Kasumi-1 (cell line): Measurements from ENCODE around the gene PRDM1.

Experiments
- DNase-seq, 2 experiments: peaks; one replicate each; lab custom pipeline; 2025; lab: John Stamatoyannopoulos, UW

PRDM1 gene

DNA sequence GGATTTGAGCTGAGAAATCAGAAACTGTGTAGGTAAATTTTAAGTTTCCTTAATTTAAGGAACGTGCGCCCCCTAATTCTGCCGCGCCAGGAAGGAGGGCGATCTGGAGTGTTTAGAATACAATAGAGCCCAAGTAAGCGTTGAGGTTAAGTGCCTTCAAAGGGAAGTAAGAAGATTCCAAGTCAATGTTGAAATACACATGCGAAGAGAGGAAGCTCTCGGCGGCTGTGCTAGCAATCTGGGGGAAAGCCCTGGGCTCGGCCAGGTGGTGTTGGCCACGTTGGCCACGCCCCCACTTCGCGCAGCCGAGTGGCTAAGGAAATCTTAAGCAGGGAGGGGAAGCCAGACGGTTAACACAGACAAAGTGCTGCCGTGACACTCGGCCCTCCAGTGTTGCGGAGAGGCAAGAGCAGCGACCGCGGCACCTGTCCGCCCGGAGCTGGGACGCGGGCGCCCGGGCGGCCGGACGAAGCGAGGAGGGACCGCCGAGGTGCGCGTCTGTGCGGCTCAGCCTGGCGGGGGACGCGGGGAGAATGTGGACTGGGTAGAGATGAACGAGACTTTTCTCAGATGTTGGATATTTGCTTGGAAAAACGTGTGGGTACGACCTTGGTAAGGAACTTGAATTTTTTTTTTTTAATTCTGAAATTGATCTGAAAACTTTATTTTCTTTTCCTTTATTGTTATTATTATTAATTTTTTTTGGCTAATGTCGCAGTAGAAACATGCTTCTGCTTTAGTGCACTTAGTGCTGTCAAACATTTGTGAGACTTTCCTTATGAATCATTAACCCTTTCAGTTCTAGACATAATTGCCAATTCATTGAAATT is at the start of gene PRDM1:
TSS of gene PRDM1 (plus strand) at position 353 of the 830 bp plus-strand sequence. CDS start at position 571, 218 bp downstream.
- peak; percentile 89 to 91 for DNase-seq

DNA sequence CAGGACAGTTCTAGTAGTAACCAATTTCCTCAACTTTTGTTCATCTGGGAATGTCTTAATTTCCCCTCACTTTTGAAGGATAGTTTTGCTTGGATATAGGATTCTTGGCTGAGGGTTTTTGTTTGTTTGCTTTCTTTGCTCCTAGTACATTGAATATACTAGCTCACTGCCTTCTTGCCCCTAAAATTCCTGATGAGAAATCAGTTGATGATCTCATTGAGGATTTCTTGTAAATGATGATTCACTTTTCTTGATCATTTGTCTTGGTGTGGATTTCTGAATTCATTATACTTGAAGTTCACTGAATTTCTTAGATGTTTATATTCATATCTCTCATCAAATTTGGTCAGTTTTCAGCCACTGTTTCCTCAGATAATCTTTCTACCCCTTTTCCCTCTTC is 49.1 kb upstream of the PRDM1 start:
- no peak for DNase-seq

DNA sequence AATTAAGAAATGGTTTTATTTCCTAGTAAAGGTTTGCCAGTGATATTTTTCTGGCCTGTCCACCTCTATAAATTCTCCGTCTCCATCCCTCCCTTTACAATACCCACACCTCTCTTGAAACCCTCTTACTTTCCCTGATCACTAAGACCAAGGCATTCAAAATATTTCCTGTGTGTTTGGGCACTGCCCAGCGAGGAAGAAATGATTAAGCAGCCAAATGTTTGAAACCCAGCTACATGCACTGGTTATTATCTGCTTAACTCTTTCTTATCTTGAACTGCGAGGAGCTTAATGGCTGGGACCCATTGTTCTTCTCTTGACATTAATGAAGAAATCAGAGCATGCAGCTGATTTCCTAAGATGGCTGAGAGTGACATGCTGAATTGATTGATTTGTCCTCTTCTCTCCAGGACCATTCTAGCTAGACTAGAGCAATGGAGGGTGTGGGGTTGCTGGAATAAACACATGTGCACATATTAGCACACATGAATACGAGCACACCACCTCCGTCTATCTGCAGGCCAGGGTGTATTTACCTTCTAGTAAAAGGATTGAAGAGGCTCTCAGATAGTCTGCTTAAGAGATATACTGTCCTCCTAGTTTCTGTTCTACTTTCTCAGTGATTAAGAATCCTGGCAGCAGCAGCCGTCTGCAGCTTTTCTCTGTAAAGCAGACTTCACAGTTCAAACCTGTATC is 46.1 kb upstream of the PRDM1 start:
- DNase-seq, result no peak

DNA sequence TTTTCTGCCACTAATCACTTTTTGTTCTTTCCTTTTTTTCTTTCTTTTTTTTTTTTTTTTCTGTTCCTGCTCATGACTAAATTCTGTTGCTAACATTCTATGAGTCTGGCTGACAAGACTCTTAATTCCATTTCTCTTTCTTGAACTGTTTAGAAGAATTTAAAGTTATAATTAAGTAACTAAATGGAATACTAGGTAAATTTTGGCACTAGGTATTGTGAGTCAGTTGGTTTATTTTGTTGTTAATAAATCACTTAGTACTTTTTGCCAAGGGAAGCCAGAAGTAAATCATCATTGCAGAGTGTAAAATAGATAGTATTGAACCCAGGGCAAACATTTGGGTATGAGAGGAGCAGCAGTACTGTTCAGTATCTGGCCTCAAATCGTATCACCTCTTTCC is 42.0 kb upstream of the PRDM1 start:
- no peak for DNase-seq

DNA sequence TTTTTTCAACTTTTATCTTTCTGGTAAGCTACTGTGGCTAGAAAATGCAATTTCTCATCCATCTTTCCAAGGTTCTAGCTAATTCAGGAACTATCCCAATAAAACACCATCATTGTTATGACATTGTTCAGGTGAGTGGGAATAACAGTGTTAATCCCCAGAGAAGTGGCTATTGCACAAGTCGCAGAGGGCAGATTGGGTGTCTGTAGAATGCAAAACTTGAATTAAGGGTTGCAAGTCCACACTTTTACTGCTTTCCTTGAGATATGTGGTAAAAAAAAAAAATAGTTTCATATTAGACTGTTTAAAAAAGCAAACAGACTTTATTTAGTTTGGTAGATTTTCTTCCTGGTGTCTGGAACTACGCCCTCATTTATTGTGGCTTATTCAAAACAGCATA is 41.1 kb upstream of the PRDM1 start:
- no peak for DNase-seq

DNA sequence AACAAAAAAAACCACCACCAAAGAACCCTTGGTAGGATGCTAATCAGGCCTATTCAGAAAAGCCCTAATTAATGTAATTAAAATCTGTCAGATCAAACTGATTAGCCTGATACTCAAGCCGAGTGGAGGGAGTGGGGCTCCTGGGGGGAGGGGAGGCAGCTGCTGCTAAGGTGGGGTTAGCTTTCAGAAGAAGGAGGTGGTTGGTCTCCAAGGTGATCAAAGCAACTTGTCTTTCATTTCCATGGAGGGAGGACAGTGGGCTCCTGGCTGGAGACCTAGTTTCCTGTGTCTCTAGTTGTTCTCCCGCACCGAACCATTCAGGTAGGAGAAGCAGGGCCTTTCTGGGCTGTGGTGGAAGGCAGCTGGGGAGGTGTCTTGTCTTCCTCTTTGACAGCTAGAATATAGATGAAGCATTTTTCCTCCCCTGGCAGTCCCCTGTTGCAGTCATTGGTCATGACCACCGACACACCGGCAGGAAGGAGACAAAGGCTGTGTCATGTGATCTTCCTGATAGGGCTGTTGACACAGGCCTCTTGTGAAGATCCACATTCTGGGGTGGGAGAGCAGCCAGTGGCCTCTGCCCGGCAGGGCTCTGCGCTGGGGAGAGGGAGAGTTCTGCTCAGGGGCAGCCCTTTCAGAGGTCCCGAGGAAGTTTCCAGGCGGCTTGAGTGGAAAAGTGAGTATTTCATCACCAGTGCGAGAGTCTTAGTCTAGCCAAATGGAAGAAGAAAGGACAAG is 39.9 kb upstream of the PRDM1 start:
- DNase-seq, result no peak

DNA sequence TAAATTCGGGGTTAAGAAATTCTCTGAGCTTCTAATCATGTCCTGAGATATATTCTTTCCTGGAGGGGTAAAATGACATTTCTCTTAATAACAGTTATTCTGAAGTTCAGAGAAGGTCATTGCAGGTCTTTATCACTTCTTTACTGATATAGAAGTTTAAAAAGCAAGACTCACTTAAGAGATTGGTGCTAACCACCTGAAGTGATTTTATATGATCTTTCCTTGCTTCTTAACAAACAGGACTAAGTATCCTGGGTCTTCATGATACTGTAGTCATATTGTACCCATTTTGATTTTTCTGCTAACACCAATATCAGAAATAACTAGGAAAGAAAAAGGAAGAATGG is 39.3 kb upstream of the PRDM1 start:
- no peak for DNase-seq

DNA sequence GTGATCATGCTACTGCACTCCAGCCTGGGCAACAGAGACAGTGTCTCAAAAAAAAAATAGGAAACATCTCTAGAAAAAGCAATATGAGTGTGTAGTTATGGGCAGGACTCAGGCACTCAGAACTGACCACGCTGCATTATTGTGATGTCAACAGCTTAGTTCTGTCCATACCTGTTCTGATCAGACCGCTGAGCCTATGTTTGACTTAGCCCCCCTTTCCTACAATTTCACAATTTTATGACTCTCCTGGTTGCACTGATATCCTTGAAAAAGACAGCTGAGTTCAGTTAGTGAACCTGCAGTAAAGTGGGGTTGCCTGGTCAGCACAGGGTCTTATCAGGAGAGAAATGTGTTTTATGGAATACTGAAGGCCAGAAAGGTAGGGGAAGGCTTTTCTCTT is 37.8 kb upstream of the PRDM1 start:
- DNase-seq, result no peak

DNA sequence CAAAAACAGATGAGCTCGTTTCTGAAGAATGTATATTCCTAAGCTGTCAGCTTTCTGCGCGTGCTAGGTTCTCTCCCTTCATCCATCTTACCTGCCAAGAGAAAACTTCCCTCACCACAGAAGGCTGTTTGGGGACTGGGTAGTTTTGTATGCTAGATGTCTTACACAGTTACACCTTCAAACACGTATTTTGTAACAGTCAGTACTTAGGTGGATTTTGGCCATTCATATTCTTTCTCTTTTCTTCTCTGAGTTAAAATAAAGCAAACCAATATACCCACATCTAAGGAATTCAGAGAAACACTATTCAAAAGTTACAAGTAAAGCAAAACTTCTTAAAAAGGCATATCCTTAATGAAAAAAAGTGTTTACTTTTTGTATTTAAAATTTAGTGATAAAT is 35.6 kb upstream of the PRDM1 start:
- DNase-seq, result no peak

DNA sequence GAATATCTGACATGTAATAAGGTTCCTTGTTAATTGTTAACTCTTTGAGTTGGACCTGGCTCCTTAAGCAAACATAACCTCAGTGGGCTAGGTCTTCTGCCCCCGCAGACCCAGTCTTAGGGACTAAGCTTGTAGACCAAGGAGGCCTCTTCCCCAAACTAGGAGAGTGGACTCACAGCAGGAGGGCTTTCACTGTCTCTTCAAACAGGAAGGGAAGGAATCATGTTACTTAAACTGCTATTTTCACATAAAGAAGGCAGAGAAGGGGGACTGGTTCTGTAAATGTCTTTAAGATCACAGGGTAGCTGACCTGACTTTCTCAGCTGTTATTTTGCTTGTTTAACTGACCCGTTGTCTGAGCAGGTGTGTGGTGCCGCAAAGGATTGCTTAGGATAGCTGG is 34.9 kb upstream of the PRDM1 start:
- no peak for DNase-seq

DNA sequence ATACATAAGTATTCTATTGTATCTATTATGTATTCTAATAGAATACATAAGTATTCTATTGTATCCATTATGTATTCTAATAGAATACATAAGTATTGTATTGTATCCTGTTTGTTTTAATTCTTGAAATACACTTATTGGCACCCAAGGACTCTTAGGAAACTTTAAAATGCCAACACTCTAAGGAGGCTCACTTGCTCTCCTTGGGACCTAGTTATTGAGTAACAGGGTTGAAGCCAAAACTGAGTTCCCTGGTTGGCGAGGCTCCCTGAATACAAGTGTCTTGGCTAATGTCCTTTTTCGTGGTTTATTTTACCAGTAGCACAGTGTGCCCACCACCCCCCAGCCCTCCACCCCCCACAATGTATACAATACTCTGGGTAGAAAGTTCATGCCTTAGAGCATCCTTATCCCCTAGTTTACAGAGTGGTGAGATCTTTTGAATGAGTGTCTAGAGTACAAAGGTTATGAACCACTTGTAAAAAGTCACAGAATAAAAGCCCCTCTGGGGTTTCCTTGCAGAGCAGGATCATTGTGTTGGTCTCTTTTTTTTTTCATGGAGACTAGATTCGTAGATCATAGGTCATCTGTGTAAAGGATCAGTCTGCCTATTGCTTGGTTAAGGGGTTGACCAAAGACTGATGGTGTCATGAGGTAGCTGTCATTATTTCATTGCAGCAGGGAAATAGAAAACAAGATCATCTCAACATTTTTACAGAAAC is 32.5 kb upstream of the PRDM1 start:
- no peak for DNase-seq

DNA sequence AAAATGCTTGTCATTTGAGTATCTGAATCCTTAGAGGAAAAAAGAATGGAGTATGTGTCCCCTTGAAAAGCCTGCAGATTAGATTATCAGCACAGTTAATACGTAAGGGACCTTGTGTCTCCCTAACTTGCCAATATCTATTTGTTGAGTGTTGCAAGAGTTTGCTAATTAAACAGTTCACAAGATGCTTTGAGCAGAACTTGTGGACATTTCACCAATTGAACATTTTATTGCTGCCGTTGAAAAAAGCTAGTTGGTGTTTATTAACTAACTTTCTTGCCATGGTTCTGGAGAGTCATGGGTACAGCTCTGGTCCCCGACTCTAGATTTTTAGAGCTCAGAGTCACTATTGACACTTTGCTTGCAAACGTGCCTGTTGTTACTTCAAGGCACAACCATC is 30.6 kb upstream of the PRDM1 start:
- DNase-seq, result no peak

DNA sequence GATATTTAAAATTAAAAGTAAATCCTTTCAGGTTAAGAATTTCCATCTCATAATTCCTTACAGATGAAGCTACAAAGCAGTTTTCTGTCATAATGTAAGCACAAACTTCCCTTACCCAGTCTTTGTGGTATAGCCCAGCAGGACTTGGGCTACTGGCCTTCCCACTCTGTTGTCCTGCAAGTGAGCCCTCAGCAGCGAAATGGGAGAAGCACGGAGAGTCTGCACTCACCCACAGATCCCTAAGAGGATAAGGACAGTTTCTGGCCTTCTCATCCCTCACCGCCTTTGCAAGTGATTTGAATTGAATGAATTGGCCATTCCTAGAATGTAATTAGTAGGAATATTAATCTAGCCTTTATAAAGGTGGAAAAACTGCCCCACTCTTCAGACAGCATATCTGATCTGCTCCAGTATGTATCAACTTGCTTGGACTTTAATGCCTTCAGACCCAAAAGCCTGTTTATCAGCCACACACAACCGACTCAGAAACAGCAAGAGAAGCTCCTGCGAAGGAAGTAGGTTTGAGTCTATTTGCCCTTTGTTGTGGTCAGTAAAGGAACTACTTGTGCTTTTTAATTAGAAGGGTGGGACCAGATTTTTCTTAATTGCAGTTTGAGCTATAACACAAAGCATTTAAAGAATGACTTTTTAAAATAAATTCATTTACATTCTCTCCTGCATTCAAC is 29.9 kb upstream of the PRDM1 start:
- DNase-seq, result no peak

DNA sequence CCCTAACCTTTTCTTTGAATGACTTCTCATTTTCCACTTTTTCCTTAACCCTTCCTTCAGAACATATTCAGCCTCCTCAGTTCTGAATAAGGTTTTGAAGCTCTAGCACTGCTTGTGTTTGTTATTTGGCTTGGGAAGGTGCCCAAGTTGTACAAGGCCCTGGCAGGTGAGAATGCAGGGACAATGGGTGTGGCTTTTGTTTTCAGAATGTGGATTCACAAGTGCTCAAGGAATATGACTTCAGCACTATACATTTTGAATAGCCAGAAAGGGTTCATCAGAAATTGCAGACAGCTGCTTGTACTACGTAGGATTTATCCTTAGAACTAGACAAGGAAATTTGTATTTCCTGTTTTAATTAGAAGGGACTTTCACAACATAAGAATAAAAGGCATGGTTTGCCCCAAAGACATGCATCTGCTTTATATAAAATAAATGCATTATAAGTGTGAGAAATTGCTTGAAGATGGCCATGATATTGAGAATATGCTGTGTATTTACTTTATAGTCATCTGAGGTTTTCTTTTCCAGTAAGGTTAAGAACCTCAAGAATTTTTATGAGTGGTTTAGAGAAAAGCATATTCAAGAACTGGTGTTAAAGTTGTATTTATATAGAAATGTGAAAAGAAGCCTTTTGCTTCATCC is 29.3 kb upstream of the PRDM1 start:
- DNase-seq, result no peak

DNA sequence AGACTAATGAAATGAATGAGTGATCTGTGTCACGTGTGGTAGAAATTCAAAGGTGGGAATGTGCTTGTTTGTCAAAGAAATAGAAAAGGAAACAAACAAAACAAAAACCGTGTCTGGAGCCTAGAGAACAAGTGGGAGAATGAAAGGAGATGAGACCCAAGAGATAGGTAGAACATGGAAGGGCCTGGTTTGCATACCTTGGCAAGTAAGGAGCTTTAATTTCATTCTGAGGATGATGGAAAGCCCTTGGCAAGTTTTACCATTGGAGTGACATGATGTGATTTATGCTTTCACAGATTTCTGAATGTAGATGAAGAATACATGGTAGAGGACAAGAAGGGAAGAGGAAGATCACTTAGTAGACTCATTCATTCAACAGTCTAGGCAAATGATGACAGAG is 26.8 kb upstream of the PRDM1 start:
- no peak for DNase-seq

DNA sequence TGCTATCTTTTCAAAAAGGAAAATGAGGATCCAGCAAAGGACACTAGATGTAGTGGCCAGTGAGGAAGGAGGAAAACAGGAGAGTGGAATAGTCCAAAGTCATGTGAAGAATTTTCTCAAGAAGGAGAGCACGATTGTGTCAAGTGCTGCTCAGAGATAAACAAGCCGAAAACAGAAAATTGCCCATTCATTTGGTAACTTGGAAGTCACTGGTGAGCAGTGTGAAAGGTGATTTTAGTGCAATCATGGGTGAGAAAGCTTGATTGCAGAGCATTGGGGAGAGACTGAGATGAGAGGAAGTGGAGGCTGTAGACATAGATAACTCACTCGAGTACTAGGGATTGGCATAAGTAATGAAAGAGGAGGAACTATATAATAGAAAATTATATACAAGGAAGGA is 26.0 kb upstream of the PRDM1 start:
- DNase-seq, result no peak

DNA sequence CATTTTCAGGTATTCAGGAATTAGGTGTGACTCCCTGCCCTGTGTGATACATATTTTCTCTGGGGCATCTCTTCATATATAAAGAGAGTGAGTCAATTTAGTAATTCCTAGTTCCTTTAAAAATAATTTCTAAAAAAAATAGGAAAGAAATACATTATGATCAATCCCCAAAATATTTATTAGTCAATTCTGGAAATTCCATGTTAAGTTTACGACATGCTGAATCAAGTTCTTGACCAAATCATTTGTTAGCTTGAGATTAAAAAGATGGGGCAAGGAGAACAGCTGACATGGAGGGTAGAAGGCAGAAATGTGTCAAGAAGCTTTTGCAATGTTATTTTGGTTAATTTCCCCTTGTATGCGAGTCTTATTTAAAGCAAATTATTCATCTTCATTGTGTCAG is 22.7 kb upstream of the PRDM1 start:
- DNase-seq, result no peak

DNA sequence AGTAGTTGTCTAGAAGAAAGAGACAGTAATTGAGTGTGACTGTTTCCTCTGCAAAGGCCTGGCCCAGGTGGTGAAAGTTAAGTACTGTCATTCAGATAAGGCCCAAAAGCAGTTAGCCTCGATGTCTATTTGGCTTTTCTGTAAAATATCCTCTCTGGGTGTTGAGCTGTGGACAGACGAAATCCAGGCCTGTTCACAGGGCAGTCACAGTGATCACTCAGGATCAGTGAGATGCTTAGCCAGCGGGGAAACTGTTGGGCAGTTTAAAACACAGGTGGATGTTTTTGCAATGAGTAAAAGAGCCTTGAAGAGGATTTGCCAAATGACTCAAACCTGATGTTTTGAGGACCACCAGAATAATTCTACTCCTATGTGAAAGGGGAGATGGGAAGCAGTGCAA is 22.0 kb upstream of the PRDM1 start:
- no peak for DNase-seq

DNA sequence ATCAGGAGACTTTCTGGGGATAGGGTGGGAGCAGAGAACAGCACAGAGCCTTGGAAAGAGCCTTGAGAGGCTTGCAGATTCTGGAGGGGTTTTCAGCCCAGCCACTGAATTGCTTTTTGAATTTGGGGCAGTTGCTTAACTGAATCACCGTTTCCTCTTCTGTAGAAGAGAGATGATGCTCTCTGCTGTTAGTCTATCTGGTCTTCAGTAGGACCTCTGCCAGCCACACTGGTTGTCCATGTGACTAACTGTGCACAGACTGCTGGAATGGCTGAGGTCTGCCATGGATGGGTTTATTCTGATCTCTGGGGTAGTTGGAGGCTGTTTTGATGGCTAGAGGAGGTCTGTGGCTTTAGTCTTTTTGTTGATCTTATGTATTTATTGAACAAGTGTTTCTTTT is 21.4 kb upstream of the PRDM1 start:
- no peak for DNase-seq

DNA sequence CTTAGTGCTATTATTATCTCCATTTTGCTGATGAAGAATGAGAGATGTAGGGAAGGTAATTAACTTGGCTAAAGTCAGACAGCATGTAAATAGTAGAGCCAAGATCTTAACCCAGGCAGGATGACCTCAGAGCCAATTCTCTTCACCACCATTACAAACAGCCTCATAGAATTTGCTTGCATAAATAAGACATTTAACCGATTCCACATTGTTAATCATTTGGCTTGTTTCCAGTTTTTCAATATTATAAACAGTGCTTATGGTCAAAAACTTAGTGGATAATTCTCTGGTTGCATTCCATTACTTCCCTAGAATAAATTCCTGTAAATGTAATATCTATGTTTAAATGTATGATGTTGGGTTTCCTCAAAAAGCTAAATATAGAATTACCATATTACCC is 19.1 kb upstream of the PRDM1 start:
- DNase-seq, result no peak

DNA sequence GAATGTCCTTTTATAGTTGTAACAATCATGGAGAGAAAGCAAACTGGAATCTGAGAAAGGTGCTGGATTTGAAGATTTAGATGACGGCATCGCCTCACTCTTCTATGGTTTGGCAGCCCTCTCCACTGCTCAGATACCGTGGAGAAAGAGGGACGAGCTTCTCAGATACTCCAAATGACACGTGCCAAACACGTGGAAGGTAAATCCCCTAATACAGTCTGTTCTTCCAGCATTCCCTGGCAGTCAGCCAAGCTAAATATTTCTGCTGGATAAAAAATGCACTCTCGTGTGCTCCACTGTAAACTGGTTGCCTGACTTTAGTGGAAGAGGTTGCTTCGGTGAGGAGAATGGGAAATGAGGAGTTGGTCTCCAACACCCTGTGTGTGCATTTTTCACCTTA is 16.7 kb upstream of the PRDM1 start:
- no peak for DNase-seq
